DMS153 (cell line): ENCODE results near the gene LCNL1.
A peak's percentile ranks its signal among the peaks of the same experiment; 100 is the strongest.

Experiments used
- DNase-seq: peaks from one replicate; lab custom pipeline; 2025; lab: John Stamatoyannopoulos, UW

The LCNL1 gene

GRCh38 chr9:137013571-137013940, 30.8 kb downstream of the LCNL1 start:
- DNase-seq, result no peak

- no peak for DNase-seq
Observed at GRCh38 chr9:137014166-137014565, 31.4 kb downstream of the LCNL1 start.

GRCh38 chr9:137014776-137015539, 32.2 kb downstream of the LCNL1 start:
- no peak for DNase-seq

GRCh38 chr9:137015540-137015930, 32.7 kb downstream of the LCNL1 start:
- no peak for DNase-seq

GRCh38 chr9:137015976-137016375, 33.2 kb downstream of the LCNL1 start:
- DNase-seq, result no peak

GRCh38 chr9:137016436-137016835, 33.6 kb downstream of the LCNL1 start:
- DNase-seq, result no peak

GRCh38 chr9:137017071-137017470, 34.3 kb downstream of the LCNL1 start:
- no peak for DNase-seq

- DNase-seq, result no peak
Observed at GRCh38 chr9:137017791-137018497, 35.2 kb downstream of the LCNL1 start.

- DNase-seq, result no peak
Observed at GRCh38 chr9:137018761-137019559, 36.2 kb downstream of the LCNL1 start.

- no peak for DNase-seq
Observed at GRCh38 chr9:137019891-137020683, 37.3 kb downstream of the LCNL1 start.

- no peak for DNase-seq
Observed at GRCh38 chr9:137020771-137021567, 38.2 kb downstream of the LCNL1 start.

GRCh38 chr9:137021568-137021978, 38.8 kb downstream of the LCNL1 start:
- no peak for DNase-seq

- DNase-seq, result peak; percentile 79
Observed at GRCh38 chr9:137021979-137022661, 39.3 kb downstream of the LCNL1 start.

GRCh38 chr9:137022662-137023008, 39.8 kb downstream of the LCNL1 start:
- no peak for DNase-seq

GRCh38 chr9:137023157-137023556, 40.4 kb downstream of the LCNL1 start:
- no peak for DNase-seq

GRCh38 chr9:137023583-137023991, 40.8 kb downstream of the LCNL1 start:
- DNase-seq, result no peak

- peak; percentile 95 for DNase-seq
Observed at GRCh38 chr9:137025517-137025966, 42.7 kb downstream of the LCNL1 start.

GRCh38 chr9:137026384-137026783, 43.6 kb downstream of the LCNL1 start:
- DNase-seq, result no peak

- DNase-seq, result peak; percentile 18
Observed at GRCh38 chr9:137026828-137027227, 44.0 kb downstream of the LCNL1 start.
